Measurements from ENCODE around the gene NPAS3.

- TF ChIP-seq, protein P1, sequence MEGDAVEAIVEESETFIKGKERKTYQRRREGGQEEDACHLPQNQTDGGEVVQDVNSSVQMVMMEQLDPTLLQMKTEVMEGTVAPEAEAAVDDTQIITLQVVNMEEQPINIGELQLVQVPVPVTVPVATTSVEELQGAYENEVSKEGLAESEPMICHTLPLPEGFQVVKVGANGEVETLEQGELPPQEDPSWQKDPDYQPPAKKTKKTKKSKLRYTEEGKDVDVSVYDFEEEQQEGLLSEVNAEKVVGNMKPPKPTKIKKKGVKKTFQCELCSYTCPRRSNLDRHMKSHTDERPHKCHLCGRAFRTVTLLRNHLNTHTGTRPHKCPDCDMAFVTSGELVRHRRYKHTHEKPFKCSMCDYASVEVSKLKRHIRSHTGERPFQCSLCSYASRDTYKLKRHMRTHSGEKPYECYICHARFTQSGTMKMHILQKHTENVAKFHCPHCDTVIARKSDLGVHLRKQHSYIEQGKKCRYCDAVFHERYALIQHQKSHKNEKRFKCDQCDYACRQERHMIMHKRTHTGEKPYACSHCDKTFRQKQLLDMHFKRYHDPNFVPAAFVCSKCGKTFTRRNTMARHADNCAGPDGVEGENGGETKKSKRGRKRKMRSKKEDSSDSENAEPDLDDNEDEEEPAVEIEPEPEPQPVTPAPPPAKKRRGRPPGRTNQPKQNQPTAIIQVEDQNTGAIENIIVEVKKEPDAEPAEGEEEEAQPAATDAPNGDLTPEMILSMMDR (IDR thresholded peaks at IDR 0.05; ENCODE audit: insufficient read depth, low read length) = no peak
- no peak for TF ChIP-seq REST (IDR thresholded peaks at IDR 0.05; ENCODE audit: insufficient replicate concordance, low read depth)
Observed at GRCh38 chr14:33716921-33717320, 778.2 kb downstream of the NPAS3 start.

Measured in HL-60 (cell line).